Neuronal stem cell (in vitro differentiated cells): ENCODE data around the gene CUX1.

Experiments used
- DNase-seq: peaks from one replicate; pipeline ENCODE4 v3.0.0-alpha.2; 2013; ENCODE audit warnings: low spot score
- H2AFZ ChIP-seq: one replicate; pipeline ENCODE4 v1.6.1; 2013; ENCODE audit warnings: mild to moderate bottlenecking, low read length, inconsistent platforms
- H2AK5ac ChIP-seq: 2 replicates; pipeline ENCODE4 v1.6.1; 2013; ENCODE audit warnings: low read depth, mild to moderate bottlenecking, inconsistent platforms, low read length, moderate library complexity, mixed read lengths
- H2BK120ac ChIP-seq: 2 replicates; pipeline ENCODE4 v1.6.1; 2013; ENCODE audit warnings: low read depth, mild to moderate bottlenecking, inconsistent platforms, low read length, moderate library complexity, mixed read lengths
- H2BK12ac ChIP-seq: one replicate; pipeline ENCODE4 v1.6.1; 2013; ENCODE audit warnings: low read length, inconsistent platforms
- H2BK15ac ChIP-seq: 2 replicates; pipeline ENCODE4 v1.6.1; 2013; ENCODE audit warnings: mild to moderate bottlenecking, low read length, inconsistent platforms, mixed read lengths
- H2BK5ac ChIP-seq: one replicate; pipeline ENCODE4 v1.6.1; 2013; ENCODE audit warnings: inconsistent platforms, mild to moderate bottlenecking, low read length, moderate library complexity
- H3K14ac ChIP-seq: one replicate; pipeline ENCODE4 v1.6.1; 2013; ENCODE audit warnings: low read length, inconsistent platforms
- H3K18ac ChIP-seq: 2 replicates; pipeline ENCODE4 v1.6.1; 2013; ENCODE audit warnings: low read length, inconsistent platforms
- H3K23ac ChIP-seq: 2 replicates; pipeline ENCODE4 v1.6.1; 2013; ENCODE audit warnings: low read depth, mild to moderate bottlenecking, mixed read lengths, low read length, inconsistent platforms; ENCODE audit not compliant: poor library complexity
- H3K27ac ChIP-seq: replicated peaks from 3 replicates; pipeline ENCODE4 v1.5.1; 2013; ENCODE audit warnings: low read length, inconsistent platforms
- H3K27me3 ChIP-seq, 3 experiments: 2 replicates each; pipeline ENCODE4 v1.6.1; 2013; ENCODE audit warnings: low read length in 3 of 3, mild to moderate bottlenecking in 2 of 3, inconsistent platforms in 1 of 3, low read depth in 1 of 3, mixed read lengths in 1 of 3, moderate library complexity in 1 of 3; ENCODE audit not compliant: control insufficient read depth in 3 of 3, insufficient read depth in 3 of 3
- H3K36me3 ChIP-seq, 2 donors: replicated peaks in 1 of 2; 2 replicates each; pipeline ENCODE4 v1.6.1; 2013; ENCODE audit warnings: low read length in 2 of 2; ENCODE audit not compliant: control insufficient read depth in 2 of 2, insufficient read depth in 2 of 2
- H3K4ac ChIP-seq: 2 replicates; pipeline ENCODE4 v1.6.1; 2013; ENCODE audit warnings: inconsistent platforms, mild to moderate bottlenecking, low read length, moderate library complexity
- H3K4me1 ChIP-seq, 2 donors: 1 replicate in 1 of 2; 2 replicates in 1 of 2; pipeline ENCODE4 v1.6.1; 2013; ENCODE audit warnings: low read length in 2 of 2, low read depth in 1 of 2; ENCODE audit not compliant: control insufficient read depth in 2 of 2, insufficient read depth in 1 of 2
- H3K4me2 ChIP-seq: one replicate; pipeline ENCODE4 v1.6.1; 2013; ENCODE audit warnings: mild to moderate bottlenecking, low read length, inconsistent platforms; ENCODE audit not compliant: insufficient read depth, poor library complexity, severe bottlenecking
- H3K4me3 ChIP-seq, 2 donors: 2 replicates each; pipeline ENCODE4 v1.5.1; 2013; ENCODE audit warnings: low read length in 2 of 2, mild to moderate bottlenecking in 2 of 2, inconsistent platforms in 1 of 2, moderate library complexity in 1 of 2
- H3K79me1 ChIP-seq: one replicate; pipeline ENCODE4 v1.6.1; 2013; ENCODE audit warnings: low read depth, mild to moderate bottlenecking, inconsistent platforms, low read length, moderate library complexity
- H3K9ac ChIP-seq: one replicate; pipeline ENCODE4 v1.6.1; 2013; ENCODE audit warnings: mild to moderate bottlenecking, low read depth, low read length, inconsistent platforms; ENCODE audit not compliant: poor library complexity
- H3K9me3 ChIP-seq, 2 donors: replicated peaks in 1 of 2; 2 replicates each; pipeline versions ENCODE3 to v1.6.1; 2013; ENCODE audit warnings: low read length in 2 of 2, mild to moderate bottlenecking in 2 of 2, inconsistent platforms in 1 of 2, low read depth in 1 of 2, mixed read lengths in 1 of 2, moderate library complexity in 1 of 2; ENCODE audit not compliant: control insufficient read depth in 2 of 2, insufficient read depth in 1 of 2
- H4K8ac ChIP-seq: one replicate; pipeline ENCODE4 v1.6.1; 2013; ENCODE audit warnings: low read depth, mild to moderate bottlenecking, inconsistent platforms, low read length, moderate library complexity
- H4K91ac ChIP-seq: one replicate; pipeline ENCODE4 v1.6.1; 2013; ENCODE audit warnings: low read length, low read depth, mild to moderate bottlenecking, inconsistent platforms; ENCODE audit not compliant: poor library complexity
- WGBS, 2 donors: extraction: QIAGEN DNeasy Blood & Tissue Kit; methylation state at CpG; one replicate each; pipeline ENCODE4 v1.1.7; 2013; ENCODE audit warnings: missing lambda C conversion rate in 2 of 2, mixed read lengths in 1 of 2; ENCODE audit not compliant: insufficient read length in 2 of 2, insufficient replicate concordance in 1 of 2; ENCODE audit errors: extremely low coverage in 2 of 2; 5-methylcytosine and 5-hydroxymethylcytosine counted together

CUX1 gene

GRCh38 chr7:102129636-102130370, 312.4 kb downstream of the CUX1 start:
- Histone ChIP-seq H2AFZ (no peak overlapping the region), H2BK120ac (no peak overlapping the region), H3K27me3 (no peaks in the 10 kb centered on the region), H4K8ac (no peak overlapping the region), H3K79me1 (no peaks in the 10 kb centered on the region), H3K27ac (peak overlapping the region; percentile 68), H3K4me2 (peak overlapping the region; percentile 47), H3K23ac (no peak overlapping the region), H3K4me3 (no peak overlapping the region), H3K18ac (peak overlapping the region; percentile 38), H3K36me3 (peaks cover 2 to 6% of the 10 kb centered on the region in 2 donors), H4K91ac (no peak overlapping the region), H3K14ac (no peak overlapping the region), H2BK12ac (no peak overlapping the region), H2AK5ac (no peak overlapping the region), H2BK15ac (no peak overlapping the region), H3K4ac (no peak overlapping the region), H2BK5ac (no peak overlapping the region), H3K4me1 (peaks cover 6 to 10% of the 10 kb centered on the region in 2 donors), H3K9ac (no peak overlapping the region), H3K9me3 (no peaks in the 10 kb centered on the region)
- WGBS, 2 donors = no CpG with 5 or more reads among the region's 15 CpGs
- DNase-seq = no peak

GRCh38 chr7:102132209-102132752, 314.9 kb downstream of the CUX1 start:
- H3K27me3 ChIP-seq = no peaks in the 10 kb centered on the region
- H3K4me2 ChIP-seq = no peak overlapping the region
- H2BK12ac ChIP-seq = no peak overlapping the region
- peaks cover 0 to 2% of the 10 kb centered on the region in 2 donors for H3K36me3 ChIP-seq
- H3K27ac ChIP-seq = no peak overlapping the region
- H2AFZ ChIP-seq = no peak overlapping the region
- 100% methylated on average over 1 of the region's 18 CpGs; no CpG with 5 or more reads in 1 of the 2 donors for WGBS, 2 donors
- no peak overlapping the region for H3K9ac ChIP-seq
- no peak overlapping the region for H2BK15ac ChIP-seq
- no peak overlapping the region for H3K23ac ChIP-seq
- H4K8ac ChIP-seq = no peak overlapping the region
- no peak overlapping the region for H3K4me3 ChIP-seq
- no peak overlapping the region for H3K4ac ChIP-seq
- H3K79me1 ChIP-seq = no peaks in the 10 kb centered on the region
- no peaks in the 10 kb centered on the region for H3K9me3 ChIP-seq
- H2BK120ac ChIP-seq = no peak overlapping the region
- H3K4me1 ChIP-seq = peaks cover 6 to 11% of the 10 kb centered on the region in 2 donors
- no peak overlapping the region for H3K18ac ChIP-seq
- H4K91ac ChIP-seq = no peak overlapping the region
- no peak for DNase-seq
- H2AK5ac ChIP-seq = no peak overlapping the region
- no peak overlapping the region for H3K14ac ChIP-seq
- H2BK5ac ChIP-seq = no peak overlapping the region

- DNase-seq = no peak
- Histone ChIP-seq H3K4me3 (no peak overlapping the region), H3K36me3 (peaks cover 1 to 3% of the 10 kb centered on the region in 2 donors), H3K14ac (no peak overlapping the region), H2BK5ac (no peak overlapping the region), H3K23ac (no peak overlapping the region), H2BK12ac (no peak overlapping the region), H3K18ac (no peak overlapping the region), H2BK15ac (no peak overlapping the region), H4K91ac (no peak overlapping the region), H3K4me2 (no peak overlapping the region), H4K8ac (no peak overlapping the region), H3K9ac (no peak overlapping the region), H3K27me3 (no peaks in the 10 kb centered on the region), H3K27ac (no peak overlapping the region), H2AK5ac (no peak overlapping the region), H3K4me1 (peaks cover 0 to 6% of the 10 kb centered on the region in 2 donors), H2BK120ac (no peak overlapping the region), H3K79me1 (no peaks in the 10 kb centered on the region), H3K4ac (no peak overlapping the region), H3K9me3 (no peaks in the 10 kb centered on the region), H2AFZ (no peak overlapping the region)
- no CpG with 5 or more reads among the region's 6 CpGs for WGBS, 2 donors
Measured at GRCh38 chr7:102138676-102139075, 321.2 kb downstream of the CUX1 start.

GRCh38 chr7:102140952-102141370, 323.5 kb downstream of the CUX1 start:
- Histone ChIP-seq H3K27ac (no peak overlapping the region), H3K79me1 (no peaks in the 10 kb centered on the region), H4K8ac (no peak overlapping the region), H3K36me3 (peaks cover 1 to 4% of the 10 kb centered on the region in 2 donors), H3K9me3 (no peaks in the 10 kb centered on the region), H2BK5ac (no peak overlapping the region), H3K23ac (no peak overlapping the region), H3K9ac (no peak overlapping the region), H3K4ac (no peak overlapping the region), H2BK120ac (no peak overlapping the region), H3K14ac (no peak overlapping the region), H3K4me2 (no peak overlapping the region), H3K18ac (no peak overlapping the region), H3K4me1 (no peaks in the 10 kb centered on the region), H2AK5ac (no peak overlapping the region), H3K4me3 (no peak overlapping the region), H2BK15ac (no peak overlapping the region), H4K91ac (no peak overlapping the region), H2AFZ (no peak overlapping the region), H2BK12ac (no peak overlapping the region), H3K27me3 (no peaks in the 10 kb centered on the region)
- no peak for DNase-seq
- WGBS, 2 donors = no CpG with 5 or more reads among the region's 14 CpGs
